Transverse colon (tissue), 4 donors: ENCODE measurements around the gene KRTAP9-8. TPM values are rescaled to one million over a fixed set of nuclear protein-coding genes. Genes with fewer than 3 reads are reported as not detected.
"Not testable (repeated sequence)": the region's sequence is repeated elsewhere in the genome, so short reads cannot be mapped to it uniquely, and the experiment has no call there.

ENCODE experiments used
- DNase-seq: peaks from one replicate; pipeline ENCODE4 v3.0.0-alpha.2; 2019
- H3K27ac ChIP-seq, 4 donors: fragments of 200-600 bp; sonication (generic); 2 replicates each; pipeline ENCODE4 v1.5.1; 2016 to 2018; ENCODE audit warnings: inconsistent platforms in 4 of 4
- H3K27me3 ChIP-seq: fragments of 200-600 bp; sonication (generic); 2 replicates; pipeline ENCODE4 v1.5.1; 2017; ENCODE audit warnings: inconsistent platforms
- H3K36me3 ChIP-seq, 4 donors: fragments of 200-600 bp; sonication (generic); 2 replicates each; pipeline ENCODE4 v1.5.1; 2017 to 2019; ENCODE audit warnings: inconsistent platforms in 4 of 4
- H3K4me1 ChIP-seq, 4 donors: fragments of 200-600 bp; sonication (generic); 2 replicates each; pipeline ENCODE4 v1.5.1; 2017 to 2020; ENCODE audit warnings: inconsistent platforms in 4 of 4
- H3K4me3 ChIP-seq, 4 donors: fragments of 200-600 bp; sonication (generic); 1 replicate in 1 of 4; 2 replicates in 3 of 4; pipeline versions ENCODE4 v1.5.1 to v1.6.1; 2017 to 2019; ENCODE audit warnings: inconsistent platforms in 4 of 4
- H3K9me3 ChIP-seq, 2 donors: fragments of 200-600 bp; sonication (generic); 2 replicates each; pipeline ENCODE4 v1.5.1; 2017 to 2019; ENCODE audit warnings: inconsistent platforms in 2 of 2
- CTCF ChIP-seq, 5 experiments: fragments of 200-600 bp in 3 of 5; fragments of 450-650 bp in 2 of 5; sonication (generic) in 3 of 5; IDR thresholded peaks; 1 replicate in 2 of 5; 2 replicates in 3 of 5; pipeline ENCODE4 v1.5.1; 2016 to 2017; ENCODE audit warnings: antibody characterized with exemption in 5 of 5, inconsistent platforms in 3 of 5, mild to moderate bottlenecking in 2 of 5, moderate library complexity in 1 of 5
- EP300 ChIP-seq: sonication (generic); formaldehyde crosslinking; IDR thresholded peaks from one replicate; pipeline ENCODE4 v1.6.1; 2017; ENCODE audit warnings: antibody characterized with exemption, low read depth
- POLR2A ChIP-seq: fragments of 450-650 bp; IDR thresholded peaks from one replicate; pipeline ENCODE4 v1.6.1; 2016; ENCODE audit warnings: antibody characterized with exemption, mild to moderate bottlenecking, moderate library complexity
- POLR2AphosphoS5 ChIP-seq, 3 donors: sonication (generic); formaldehyde crosslinking; IDR thresholded peaks; one replicate each; pipeline ENCODE4 v1.6.1; 2016; ENCODE audit warnings: antibody characterized with exemption in 3 of 3
- whole genome bisulfite sequencing, 2 donors: methylation state at CpG; one replicate each; pipeline ENCODE4 v1.1.5; 2018; ENCODE audit warnings: low coverage in 1 of 2; 5-methylcytosine and 5-hydroxymethylcytosine counted together
- in situ Hi-C, 4 donors: fragments of 200-750 bp; cut with MboI; loops; one replicate each; pipeline versions ENCODE4 v1.15.0 to v1.15.1; 2017; ENCODE audit warnings: low sequenced_read_pairs in 3 of 4, low pct_ligation_motif_present in 1 of 4, low pct_unique_long_range_greater_than_20kb in 1 of 4
- intact Hi-C: fragments of 100-400 bp; cut with DNase I; formaldehyde crosslinking; loops from one replicate; pipeline ENCODE4 v1.15.1; 2023; ENCODE audit warnings: low total_unique reads
- total RNA-seq, 4 donors: library from RNA; depleted of rRNA; stranded (reverse); fragments of >200 nt; gene quantifications; one replicate each; pipeline ENCODE4 v1.1.0, GENCODE V29; 2016

KRTAP9-8 gene
- total RNA-seq, 4 donors from 2014 or later: not detected

GRCh38 chr17:41211845-41212466, 25.8 kb upstream of the KRTAP9-8 start:
- H3K4me3 ChIP-seq: no peak overlapping the region
- no peaks in the 10 kb centered on the region for H3K9me3 ChIP-seq
- TF ChIP-seq POLR2A (no peak), EP300 (no peak), POLR2AphosphoS5 (IDR thresholded peaks at IDR 0.05) (peak; percentile 23 to 78 (median 49))
- WGBS, 2 donors: 0 to 20% methylated on average over 1 of the region's 1 CpG
- H3K27ac ChIP-seq: no peak overlapping the region
- H3K27me3 ChIP-seq: peaks cover 12% of the 10 kb centered on the region
- H3K4me1 ChIP-seq: no peaks in the 10 kb centered on the region
- in situ Hi-C loops: no loop called here
- peak; percentile 22 for DNase-seq
- no peaks in the 10 kb centered on the region for H3K36me3 ChIP-seq
- intact Hi-C loops: no loop called here

DNA sequence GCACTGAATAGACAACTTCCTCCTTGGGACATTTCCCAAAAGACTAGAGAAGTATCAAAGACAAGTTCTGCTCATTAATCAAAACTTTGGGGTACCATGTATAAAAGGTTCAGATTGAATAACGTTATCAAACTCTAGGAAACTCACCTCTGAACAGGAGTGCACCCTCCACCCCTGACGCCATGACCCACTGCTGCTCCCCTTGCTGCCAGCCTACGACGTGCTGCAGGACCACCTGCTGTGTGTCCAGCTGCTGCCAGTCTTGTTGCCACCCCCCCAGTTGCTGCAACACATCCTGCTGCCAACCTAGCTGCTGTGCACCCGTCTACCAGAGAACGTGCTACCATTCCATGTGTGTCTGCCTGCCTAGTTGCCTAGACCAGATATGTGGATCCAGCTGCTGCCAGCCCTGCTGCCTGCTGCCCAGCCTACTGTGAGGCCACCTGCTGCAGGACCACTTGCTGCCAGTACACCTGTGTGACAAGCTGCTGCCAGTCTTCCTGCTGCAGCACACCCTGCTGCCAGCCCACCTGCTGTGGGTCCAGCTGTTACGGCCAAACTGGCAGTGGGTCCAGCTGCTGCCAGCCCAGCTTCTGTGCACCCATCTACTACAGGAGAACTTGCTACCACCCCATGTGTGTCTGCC, 25.2 kb upstream of the KRTAP9-8 start:
- H3K4me1 ChIP-seq: no peaks in the 10 kb centered on the region
- intact Hi-C loops: no loop called here
- H3K27ac ChIP-seq: peak overlapping the region in 1 of 4 donors; percentile 2
- H3K4me3 ChIP-seq: no peak overlapping the region
- peaks cover 12% of the 10 kb centered on the region for H3K27me3 ChIP-seq
- no peaks in the 10 kb centered on the region for H3K36me3 ChIP-seq
- in situ Hi-C loops: no loop called here
- no peaks in the 10 kb centered on the region for H3K9me3 ChIP-seq
- no peak for TF ChIP-seq EP300
- peak in 2 of 3 donors; percentile 67 to 74 for TF ChIP-seq POLR2AphosphoS5 (IDR thresholded peaks at IDR 0.05)
- WGBS, 2 donors: 71 to 76% methylated on average over 4 to 7 of the region's 7 CpGs
- no peak for DNase-seq

- WGBS, 2 donors: 64 to 100% methylated on average over 1 of the region's 1 CpG
- in situ Hi-C loops (no loop called here), intact Hi-C loops (no loop called here)
- no peak overlapping the region for H3K4me3 ChIP-seq
- no peaks in the 10 kb centered on the region for H3K9me3 ChIP-seq
- DNase-seq: no peak
- peaks cover 8% of the 10 kb centered on the region for H3K27me3 ChIP-seq
- H3K27ac ChIP-seq: no peak overlapping the region
- TF ChIP-seq POLR2A: no peak
- no peak for TF ChIP-seq EP300
- TF ChIP-seq POLR2AphosphoS5 (IDR thresholded peaks at IDR 0.05): no peak
- no peak for TF ChIP-seq CTCF (IDR thresholded peaks at IDR 0.05)
- H3K4me1 ChIP-seq: no peaks in the 10 kb centered on the region
- H3K36me3 ChIP-seq: no peaks in the 10 kb centered on the region
Measured at GRCh38 chr17:41215681-41216080, 22.1 kb upstream of the KRTAP9-8 start.

DNA sequence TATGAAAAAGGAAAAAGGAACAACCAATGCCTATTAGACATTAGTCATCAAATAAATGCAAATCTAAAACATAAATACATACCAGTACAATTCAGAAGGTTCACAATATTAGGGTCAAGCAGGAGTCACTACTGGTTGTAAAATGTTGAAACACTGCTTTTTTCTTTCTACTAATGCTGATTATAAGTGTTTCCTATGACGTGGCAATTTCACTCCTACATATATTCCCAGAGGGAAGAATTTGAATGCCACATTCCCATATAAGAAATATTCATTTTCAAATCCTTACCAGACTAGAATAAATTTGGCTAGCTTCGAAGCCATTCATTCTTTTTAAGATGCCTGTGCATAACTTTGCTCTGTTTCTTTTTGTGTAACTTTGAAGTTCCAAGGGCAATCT, 14.0 kb upstream of the KRTAP9-8 start:
- DNase-seq: no peak
- in situ Hi-C loops: no loop called here
- H3K36me3 ChIP-seq: no peaks in the 10 kb centered on the region
- H3K4me3 ChIP-seq: no peak overlapping the region
- H3K4me1 ChIP-seq: no peaks in the 10 kb centered on the region
- no peaks in the 10 kb centered on the region for H3K9me3 ChIP-seq
- intact Hi-C loops: no loop called here
- peaks cover 7% of the 10 kb centered on the region for H3K27me3 ChIP-seq
- WGBS, 2 donors: 43 to 66% methylated on average over 2 of the region's 2 CpGs
- H3K27ac ChIP-seq: no peak overlapping the region
- no peak for TF ChIP-seq EP300
- TF ChIP-seq POLR2AphosphoS5 (IDR thresholded peaks at IDR 0.05): no peak
- no peak for TF ChIP-seq POLR2A
- no peak for TF ChIP-seq CTCF (IDR thresholded peaks at IDR 0.05)

- Histone ChIP-seq H3K9me3 (no peaks in the 10 kb centered on the region), H3K36me3 (no peaks in the 10 kb centered on the region), H3K27ac (no peak overlapping the region), H3K4me3 (no peak overlapping the region), H3K4me1 (no peaks in the 10 kb centered on the region), H3K27me3 (peaks cover 7% of the 10 kb centered on the region)
- TF ChIP-seq EP300 (no peak), POLR2A (no peak), POLR2AphosphoS5 (IDR thresholded peaks at IDR 0.05) (no peak), CTCF (IDR thresholded peaks at IDR 0.05) (no peak)
- 83 to 100% methylated on average over 3 to 6 of the region's 6 CpGs for WGBS, 2 donors
- in situ Hi-C loops (no loop called here), intact Hi-C loops (no loop called here)
- no peak for DNase-seq
Measured at GRCh38 chr17:41226051-41226450, 11.7 kb upstream of the KRTAP9-8 start.

- H3K4me3 ChIP-seq, DNase-seq, H3K27me3 ChIP-seq, H3K27ac ChIP-seq, H3K9me3 ChIP-seq, intact Hi-C loops, H3K36me3 ChIP-seq, H3K4me1 ChIP-seq, in situ Hi-C loops: not testable (repeated sequence)
- 52% methylated on average over 3 of the region's 4 CpGs; no CpG with 5 or more reads in 1 of the 2 donors for WGBS, 2 donors
Measured at GRCh38 chr17:41226598-41227095, 11.2 kb upstream of the KRTAP9-8 start, which contains the start of gene KRTAP9-2. Gene KRTAP9-2, plus strand, starts transcription at chr17:41226648. Its CDS starts 7 bp downstream, at chr17:41226655.
